ENCODE data around the gene DLG2. TPM values are rescaled to one million over a fixed set of nuclear protein-coding genes. Genes with fewer than 3 reads are reported as not detected.

Gene DLG2
- total RNA-seq, 2 experiments from 2014 or later: 1.2 to 1.4 TPM

GRCh38 chr11:84290647-84291046 lies 1336.5 kb downstream of the DLG2 start:
- POLR2A ChIA-PET: no interaction called here

GRCh38 chr11:84289381-84289906 lies 1337.7 kb downstream of the DLG2 start:
- POLR2A ChIA-PET: no interaction called here

More at GRCh38 chr11:84290647-84291046, 1336.5 kb downstream of the DLG2 start:
- CTCF ChIA-PET: no interaction called here

GRCh38 chr11:84273541-84273940 lies 1353.6 kb downstream of the DLG2 start:
- ChIA-PET CTCF (no interaction called here), POLR2A (no interaction called here)

More at GRCh38 chr11:84289381-84289906, 1337.7 kb downstream of the DLG2 start:
- CTCF ChIA-PET: no interaction called here

GRCh38 chr11:84270466-84270865 lies 1356.7 kb downstream of the DLG2 start:
- POLR2A ChIA-PET: no interaction called here
- CTCF ChIA-PET: no interaction called here

- POLR2A ChIA-PET: no interaction called here
- CTCF ChIA-PET: no interaction called here
Observed at GRCh38 chr11:84264066-84264465, 1363.1 kb downstream of the DLG2 start.

- POLR2A ChIA-PET: no interaction called here
- CTCF ChIA-PET: no interaction called here
Observed at GRCh38 chr11:84261707-84262106, 1365.4 kb downstream of the DLG2 start.

GRCh38 chr11:84260862-84261261 lies 1366.3 kb downstream of the DLG2 start:
- ChIA-PET POLR2A (no interaction called here), CTCF (no interaction called here)

GRCh38 chr11:84256618-84257017 lies 1370.5 kb downstream of the DLG2 start:
- ChIA-PET POLR2A (no interaction called here), CTCF (no interaction called here)

- ChIA-PET POLR2A (no interaction called here), CTCF (no interaction called here)
Observed at GRCh38 chr11:84255483-84255882, 1371.7 kb downstream of the DLG2 start.

GRCh38 chr11:84250834-84251613 lies 1376.1 kb downstream of the DLG2 start:
- POLR2A ChIA-PET: no interaction called here
- CTCF ChIA-PET: no interaction called here

- CTCF ChIA-PET: no interaction called here
Observed at GRCh38 chr11:84249344-84250135, 1377.6 kb downstream of the DLG2 start.

GRCh38 chr11:84247926-84248325 lies 1379.2 kb downstream of the DLG2 start:
- CTCF ChIA-PET: no interaction called here
- POLR2A ChIA-PET: no interaction called here

More at GRCh38 chr11:84249344-84250135, 1377.6 kb downstream of the DLG2 start:
- POLR2A ChIA-PET: no interaction called here

GRCh38 chr11:84247129-84247528 lies 1380.0 kb downstream of the DLG2 start:
- POLR2A ChIA-PET: no interaction called here
- CTCF ChIA-PET: no interaction called here

- ChIA-PET CTCF (no interaction called here), POLR2A (no interaction called here)
Observed at GRCh38 chr11:84243629-84244263, 1383.4 kb downstream of the DLG2 start.

- CTCF ChIA-PET: no interaction called here
- POLR2A ChIA-PET: no interaction called here
Observed at GRCh38 chr11:84241343-84242131, 1385.6 kb downstream of the DLG2 start.

GRCh38 chr11:84240847-84241246 lies 1386.3 kb downstream of the DLG2 start:
- ChIA-PET POLR2A (no interaction called here), CTCF (no interaction called here)

- ChIA-PET CTCF (no interaction called here), POLR2A (no interaction called here)
Observed at GRCh38 chr11:84236436-84236835, 1390.7 kb downstream of the DLG2 start.

- CTCF ChIA-PET: no interaction called here
- POLR2A ChIA-PET: no interaction called here
Observed at GRCh38 chr11:84234462-84235202, 1392.5 kb downstream of the DLG2 start.

- ChIA-PET CTCF (no interaction called here), POLR2A (no interaction called here)
Observed at GRCh38 chr11:84234011-84234410, 1393.1 kb downstream of the DLG2 start.

All from activated CD8-positive, alpha-beta memory T cell treated with anti-CD3 and anti-CD28 coated beads for 36 hours (primary cell).